Superior temporal gyrus (tissue), 1 donor: Measurements from ENCODE around the gene NBPF9.
"Not testable (repeated sequence)": the region's sequence is repeated elsewhere in the genome, so short reads cannot be mapped to it uniquely, and the experiment has no call there.

ENCODE experiments used
- DNase-seq: peaks from one replicate; pipeline ENCODE4 v3.0.0-alpha.2; 2016; ENCODE audit errors: extremely low spot score

Gene NBPF9

GRCh38 chr1:149015522-149015921, 87.8 kb downstream of the NBPF9 start:
- not testable (repeated sequence) for DNase-seq

GRCh38 chr1:149013513-149013912, 89.8 kb downstream of the NBPF9 start:
- not testable (repeated sequence) for DNase-seq

- not testable (repeated sequence) for DNase-seq
These were observed 90.8 kb downstream of the NBPF9 start for GRCh38 chr1:149012599-149012998.

- not testable (repeated sequence) for DNase-seq
These were observed 93.6 kb downstream of the NBPF9 start for GRCh38 chr1:149009761-149010160.

GRCh38 chr1:149008769-149009168, 94.6 kb downstream of the NBPF9 start:
- not testable (repeated sequence) for DNase-seq

- not testable (repeated sequence) for DNase-seq
These were observed 95.0 kb downstream of the NBPF9 start for GRCh38 chr1:149008326-149008725.
